Right lobe of liver (tissue), 6 donors: ENCODE results near the gene ARMH3. TPM values are rescaled to one million over a fixed set of nuclear protein-coding genes. Genes with fewer than 3 reads are reported as not detected.
A peak's percentile ranks its signal among the peaks of the same experiment; 100 is the strongest.

Experiments used
- ATAC-seq, 4 donors: fragments of 200-7000 bp; cut with Tn5 transposase; one replicate each; pipeline ENCODE4 v1.9.1; 2020; ENCODE audit warnings: mild to moderate bottlenecking in 4 of 4, moderate library complexity in 4 of 4
- DNase-seq, 3 donors: peaks; one replicate each; pipeline ENCODE4 v3.0.0-alpha.2; 2020
- H3K27ac ChIP-seq, 3 donors: fragments of 200-600 bp; one replicate each; pipeline ENCODE4 v1.8.0; 2022
- H3K27me3 ChIP-seq, 2 donors: fragments of 200-600 bp; one replicate each; pipeline ENCODE4 v1.8.0; 2022
- H3K36me3 ChIP-seq, 4 donors: fragments of 200-600 bp; sonication (generic) in 1 of 4; one replicate each; pipeline versions ENCODE4 v1.5.1 to v1.8.0; 2017 to 2022; ENCODE audit warnings: control low read depth in 1 of 4
- H3K4me1 ChIP-seq, 4 donors: fragments of 200-600 bp; sonication (generic) in 1 of 4; one replicate each; pipeline versions ENCODE4 v1.5.1 to v1.8.0; 2017 to 2022; ENCODE audit warnings: control low read depth in 1 of 4
- H3K4me3 ChIP-seq, 3 donors: fragments of 200-600 bp; one replicate each; pipeline ENCODE4 v1.8.0; 2022
- H3K9me3 ChIP-seq, 4 donors: fragments of 200-600 bp; sonication (generic) in 1 of 4; one replicate each; pipeline versions ENCODE4 v1.5.1 to v1.8.0; 2017 to 2022; ENCODE audit warnings: control low read depth in 1 of 4
- CTCF ChIP-seq, 4 donors: fragments of 200-600 bp in 3 of 4; fragments of 450-650 bp in 1 of 4; IDR thresholded peaks; one replicate each; pipeline versions ENCODE4 v1.5.1 to v1.8.0; 2016 to 2022; ENCODE audit warnings: antibody characterized with exemption in 4 of 4, mild to moderate bottlenecking in 2 of 4
- POLR2A ChIP-seq: fragments of 450-650 bp; IDR thresholded peaks from one replicate; pipeline ENCODE4 v1.6.1; 2017; ENCODE audit warnings: antibody characterized with exemption, mild to moderate bottlenecking
- WGBS: methylation state at CpG from one replicate; pipeline ENCODE4 v1.1.6; 2018; ENCODE audit warnings: low coverage, low lambda C conversion rate; ENCODE audit not compliant: insufficient coverage; ENCODE audit errors: missing lambda C conversion rate; 5-methylcytosine and 5-hydroxymethylcytosine counted together
- intact Hi-C, 2 donors: fragments of 100-400 bp; cut with DNase I; formaldehyde crosslinking; loops; one replicate each; pipeline versions ENCODE4 v1.11.2 to v1.14.1; 2022
- total RNA-seq, 6 experiments: library from RNA; depleted of rRNA in 2 of 6; stranded (reverse); fragments of >200 nt in 2 of 6; fragmentation: NEBNext Ultra II Directional in 3 of 6; extraction: Animal tissue kit (Norgen Biotek cat#: 25700) in 3 of 6; gene quantifications; one replicate each; pipeline versions ENCODE4 v1.1.0 to v1.2.4, GENCODE V29; 2016 to 2023
- donor health status: DM: no; HTN: yes; CAD: no.
- donor health status: DM: no; HTN: no; CAD: no.
- donor health status: DM: no; HTN: no; CAD: no.
- donor health status: DM: no; HTN: yes; CAD: no.
- donor health status: DM: no; HTN: yes; CAD: no.

ARMH3 gene
- total RNA-seq, 6 experiments from 2014 or later: 8.5 to 13.4 (median 11.6) TPM

GRCh38 chr10:101939008-101939648 lies 116.8 kb downstream of the ARMH3 start:
- H3K36me3 ChIP-seq: peaks cover 0 to 7% (median 1%) of the 10 kb centered on the region in 4 donors
- no peak for DNase-seq
- no peak overlapping the region for H3K27ac ChIP-seq
- H3K9me3 ChIP-seq: no peaks in the 10 kb centered on the region
- intact Hi-C loops: no loop called here
- H3K27me3 ChIP-seq: no peaks in the 10 kb centered on the region
- WGBS: 76% methylated on average over 3 of the region's 3 CpGs
- H3K4me1 ChIP-seq: no peaks in the 10 kb centered on the region
- no peak overlapping the region for H3K4me3 ChIP-seq
- no peak for TF ChIP-seq POLR2A
- no peak for TF ChIP-seq CTCF (IDR thresholded peaks at IDR 0.05)
- peak in 1 of 4 donors; percentile 53 for ATAC-seq

GRCh38 chr10:101938305-101939007 lies 117.5 kb downstream of the ARMH3 start:
- no peaks in the 10 kb centered on the region for H3K27me3 ChIP-seq
- WGBS: 94% methylated on average over 3 of the region's 3 CpGs

DNA sequence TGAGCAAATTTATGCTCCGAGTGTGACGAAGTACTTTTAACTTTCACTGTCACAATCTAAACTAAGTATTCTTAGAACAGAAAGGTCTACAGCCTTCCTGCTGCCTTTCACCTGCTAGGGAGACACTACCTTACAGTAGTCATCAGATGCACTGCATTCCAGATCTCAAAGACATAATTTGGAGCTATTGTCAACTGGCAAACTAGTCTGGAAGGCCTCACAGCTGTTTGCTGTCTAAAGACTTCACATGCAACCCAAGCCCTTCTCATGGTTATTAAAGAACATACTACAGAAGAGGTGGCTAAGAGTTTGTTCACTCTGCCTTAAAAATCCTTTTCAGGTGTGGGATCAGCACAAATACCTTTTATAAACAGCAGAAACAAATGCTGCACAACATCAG lies 120.5 kb downstream of the ARMH3 start:
- no peak overlapping the region for H3K4me3 ChIP-seq
- no peak for DNase-seq
- H3K4me1 ChIP-seq: no peaks in the 10 kb centered on the region
- no peaks in the 10 kb centered on the region for H3K9me3 ChIP-seq
- no peak for TF ChIP-seq CTCF (IDR thresholded peaks at IDR 0.05)
- TF ChIP-seq POLR2A: no peak
- H3K27ac ChIP-seq: no peak overlapping the region
- H3K36me3 ChIP-seq: peaks cover 0 to 7% (median 0%) of the 10 kb centered on the region in 4 donors
- no peak for ATAC-seq
- intact Hi-C loops: no loop called here
- no peaks in the 10 kb centered on the region for H3K27me3 ChIP-seq
- 88% methylated on average over 2 of the region's 2 CpGs for WGBS

More at GRCh38 chr10:101938305-101939007, 117.5 kb downstream of the ARMH3 start:
- H3K36me3 ChIP-seq: peaks cover 0 to 7% (median 1%) of the 10 kb centered on the region in 4 donors
- H3K4me3 ChIP-seq: no peak overlapping the region
- no peak for DNase-seq
- TF ChIP-seq CTCF (IDR thresholded peaks at IDR 0.05): no peak
- TF ChIP-seq POLR2A: no peak
- no peak overlapping the region for H3K27ac ChIP-seq
- H3K4me1 ChIP-seq: no peaks in the 10 kb centered on the region
- no peaks in the 10 kb centered on the region for H3K9me3 ChIP-seq
- ATAC-seq: peak; percentile 31 to 74 (median 64)
- intact Hi-C loops: no loop called here

DNA sequence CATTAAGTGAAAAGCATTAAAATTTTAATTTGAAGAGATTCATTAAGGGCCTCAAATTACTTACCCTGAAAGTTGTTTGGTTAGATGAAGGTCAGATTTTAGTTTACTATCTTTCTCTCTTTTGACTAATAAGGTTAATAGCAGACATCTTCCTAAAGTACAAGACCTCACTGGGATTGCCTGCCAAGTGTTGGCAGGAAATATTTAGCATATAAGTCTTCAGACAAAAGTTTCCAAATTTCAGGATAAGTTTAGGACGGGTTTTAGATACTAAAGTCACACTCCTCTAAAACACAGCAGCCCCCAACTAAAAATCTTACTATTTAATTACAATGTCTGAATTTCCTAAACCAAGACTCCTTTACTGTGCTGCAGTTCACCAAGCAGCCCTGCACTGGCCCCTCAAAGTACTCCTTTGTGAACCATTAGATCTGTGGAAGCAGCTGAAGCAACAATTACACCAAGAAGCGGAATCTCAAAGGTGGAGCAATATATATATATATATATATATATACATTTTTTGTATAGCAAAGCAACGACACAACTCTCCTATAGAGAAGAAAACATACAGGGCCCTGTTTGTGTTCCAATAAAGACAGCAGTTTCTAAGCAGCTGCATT lies 121.2 kb downstream of the ARMH3 start:
- TF ChIP-seq CTCF (IDR thresholded peaks at IDR 0.05): no peak
- no peak for TF ChIP-seq POLR2A
- WGBS: 70% methylated on average over 3 of the region's 3 CpGs
- H3K27me3 ChIP-seq: no peaks in the 10 kb centered on the region
- intact Hi-C loops: no loop called here
- no peaks in the 10 kb centered on the region for H3K9me3 ChIP-seq
- no peak overlapping the region for H3K27ac ChIP-seq
- peaks cover 0 to 7% (median 0%) of the 10 kb centered on the region in 4 donors for H3K36me3 ChIP-seq
- no peaks in the 10 kb centered on the region for H3K4me1 ChIP-seq
- no peak overlapping the region for H3K4me3 ChIP-seq
- no peak for ATAC-seq
- DNase-seq: no peak
